Stimulated activated CD4-positive, alpha-beta T cell treated with anti-CD3 and anti-CD28 coated beads, Interleukin-1b, Interleukin-23, amount 100 ng/mL, for 48 hours (primary cell): ENCODE data around the gene SLC22A7.

ENCODE experiments used
- DNase-seq: peaks from one replicate; pipeline ENCODE4 v3.0.0-alpha.2; 2020

The SLC22A7 gene

GRCh38 chr6:43284991-43285781, 12.9 kb upstream of the SLC22A7 start:
- DNase-seq, result no peak

GRCh38 chr6:43285832-43286231, 12.2 kb upstream of the SLC22A7 start:
- DNase-seq, result no peak

- DNase-seq, result no peak
These were observed 11.5 kb upstream of the SLC22A7 start for GRCh38 chr6:43286456-43286979.

- no peak for DNase-seq
These were observed 10.9 kb upstream of the SLC22A7 start for GRCh38 chr6:43286980-43287716.

GRCh38 chr6:43287717-43288679, 10.1 kb upstream of the SLC22A7 start:
- DNase-seq, result no peak

GRCh38 chr6:43290339-43290904, 7.6 kb upstream of the SLC22A7 start:
- no peak for DNase-seq

- no peak for DNase-seq
These were observed 7.1 kb upstream of the SLC22A7 start for GRCh38 chr6:43290905-43291355.

GRCh38 chr6:43291708-43292107, 6.4 kb upstream of the SLC22A7 start:
- DNase-seq, result no peak

- DNase-seq, result no peak
These were observed 5.7 kb upstream of the SLC22A7 start for GRCh38 chr6:43292341-43292740.

- DNase-seq, result no peak
These were observed 5.2 kb upstream of the SLC22A7 start for GRCh38 chr6:43292763-43293318.

GRCh38 chr6:43293698-43294097, 4.4 kb upstream of the SLC22A7 start:
- no peak for DNase-seq

GRCh38 chr6:43294536-43294935, 3.5 kb upstream of the SLC22A7 start:
- DNase-seq, result no peak

- DNase-seq, result no peak
These were observed 2.6 kb upstream of the SLC22A7 start for GRCh38 chr6:43295456-43295855.

GRCh38 chr6:43296780-43297497, 1.1 kb upstream of the SLC22A7 start:
- DNase-seq, result no peak

GRCh38 chr6:43298565-43299337, 691 bp downstream of the SLC22A7 start:
- DNase-seq, result no peak

GRCh38 chr6:43299338-43300293, 1.6 kb downstream of the SLC22A7 start:
- DNase-seq, result no peak

GRCh38 chr6:43301081-43301870, 3.2 kb downstream of the SLC22A7 start:
- DNase-seq, result no peak

- DNase-seq, result no peak
These were observed 4.1 kb downstream of the SLC22A7 start for GRCh38 chr6:43302126-43302525.
